Body of pancreas (tissue), 4 donors: ENCODE measurements around the gene C2orf76. TPM values are rescaled to one million over a fixed set of nuclear protein-coding genes. Genes with fewer than 3 reads are reported as not detected.

Experiments used
- ATAC-seq: fragments of 150-250 bp; one replicate; pipeline ENCODE4 v1.9.1; 2016
- DNase-seq, 4 donors: peaks; one replicate each; pipeline ENCODE4 v3.0.0-alpha.2; 2019
- H3K27ac ChIP-seq, 4 donors: fragments of 200-600 bp; sonication (generic); 1 replicate in 3 of 4; 2 replicates in 1 of 4; pipeline versions ENCODE4 v1.5.1 to v1.6.1; 2016 to 2019; ENCODE audit warnings: mild to moderate bottlenecking in 1 of 4, mixed read lengths in 1 of 4, moderate library complexity in 1 of 4
- H3K27me3 ChIP-seq, 2 donors: fragments of 200-600 bp; sonication (generic); one replicate each; pipeline ENCODE4 v1.6.0; 2016; ENCODE audit warnings: mild to moderate bottlenecking in 1 of 2
- H3K36me3 ChIP-seq, 2 donors: fragments of 200-600 bp; sonication (generic); replicated peaks in 1 of 2; 2 replicates each; pipeline ENCODE4 v1.5.1; 2016; ENCODE audit warnings: low read depth in 2 of 2; ENCODE audit not compliant: insufficient read depth in 1 of 2
- H3K4me1 ChIP-seq: fragments of 200-600 bp; sonication (generic); one replicate; pipeline ENCODE4 v1.6.0; 2016
- H3K4me3 ChIP-seq, 2 donors: fragments of 200-600 bp; sonication (generic); 1 replicate in 1 of 2; 2 replicates in 1 of 2; pipeline ENCODE4 v1.5.1; 2016 to 2019
- H3K9me3 ChIP-seq, 3 donors: fragments of 200-600 bp; sonication (generic); 1 replicate in 2 of 3; 2 replicates in 1 of 3; pipeline ENCODE4 v1.5.1; 2016
- CTCF ChIP-seq, 7 experiments: fragments of 450-650 bp in 4 of 7; fragments of 200-600 bp in 3 of 7; sonication (generic) in 3 of 7; IDR thresholded peaks; one replicate each; pipeline ENCODE4 v1.5.1; 2016 to 2019; ENCODE audit warnings: antibody characterized with exemption in 7 of 7
- POLR2A ChIP-seq, 3 donors: fragments of 450-650 bp; IDR thresholded peaks; one replicate each; pipeline ENCODE4 v1.6.1; 2016; ENCODE audit warnings: antibody characterized with exemption in 3 of 3, mild to moderate bottlenecking in 2 of 3
- WGBS, 2 donors: methylation state at CpG; one replicate each; pipeline ENCODE4 v1.1.5; 2017; 5-methylcytosine and 5-hydroxymethylcytosine counted together
- intact Hi-C: fragments of 100-400 bp; cut with DNase I; formaldehyde crosslinking; loops from one replicate; pipeline ENCODE4 v1.15.1; 2023
- total RNA-seq, 2 donors: library from RNA; depleted of rRNA; stranded (reverse); fragments of >200 nt; gene quantifications; one replicate each; pipeline ENCODE4 v1.1.0, GENCODE V29; 2016

Gene C2orf76
- total RNA-seq, 2 donors from 2014 or later: 12.5 to 52.4 TPM

GRCh38 chr2:119259296-119259860, 107.3 kb downstream of the C2orf76 start:
- Histone ChIP-seq H3K4me3 (no peak overlapping the region), H3K9me3 (no peaks in the 10 kb centered on the region), H3K27me3 (no peaks in the 10 kb centered on the region), H3K36me3 (peaks cover 0 to 6% of the 10 kb centered on the region in 2 donors), H3K27ac (no peak overlapping the region), H3K4me1 (no peaks in the 10 kb centered on the region)
- no peak for ATAC-seq
- TF ChIP-seq POLR2A (IDR thresholded peaks at IDR 0.05): no peak
- TF ChIP-seq CTCF (IDR thresholded peaks at IDR 0.05): no peak
- WGBS, 2 donors: 88 to 89% methylated on average over 5 of the region's 5 CpGs
- intact Hi-C loops: no loop called here
- no peak for DNase-seq

GRCh38 chr2:119257198-119257597, 109.4 kb downstream of the C2orf76 start:
- DNase-seq (no peak), ATAC-seq (no peak)
- H3K4me1 ChIP-seq: no peaks in the 10 kb centered on the region
- H3K27ac ChIP-seq: no peak overlapping the region
- no peaks in the 10 kb centered on the region for H3K9me3 ChIP-seq
- H3K4me3 ChIP-seq: no peak overlapping the region
- peaks cover 0 to 6% of the 10 kb centered on the region in 2 donors for H3K36me3 ChIP-seq
- intact Hi-C loops: no loop called here
- H3K27me3 ChIP-seq: no peaks in the 10 kb centered on the region
- 92 to 93% methylated on average over 9 of the region's 9 CpGs for WGBS, 2 donors
- TF ChIP-seq POLR2A (IDR thresholded peaks at IDR 0.05): no peak
- TF ChIP-seq CTCF (IDR thresholded peaks at IDR 0.05): no peak

GRCh38 chr2:119256582-119256921, 110.1 kb downstream of the C2orf76 start:
- Histone ChIP-seq H3K4me1 (no peaks in the 10 kb centered on the region), H3K9me3 (no peaks in the 10 kb centered on the region), H3K36me3 (peaks cover 0 to 6% of the 10 kb centered on the region in 2 donors), H3K4me3 (no peak overlapping the region), H3K27me3 (no peaks in the 10 kb centered on the region), H3K27ac (no peak overlapping the region)
- intact Hi-C loops: no loop called here
- WGBS, 2 donors: 89 to 90% methylated on average over 2 of the region's 2 CpGs
- TF ChIP-seq CTCF (IDR thresholded peaks at IDR 0.05) (no peak), POLR2A (IDR thresholded peaks at IDR 0.05) (no peak)
- DNase-seq (no peak), ATAC-seq (no peak)

DNA sequence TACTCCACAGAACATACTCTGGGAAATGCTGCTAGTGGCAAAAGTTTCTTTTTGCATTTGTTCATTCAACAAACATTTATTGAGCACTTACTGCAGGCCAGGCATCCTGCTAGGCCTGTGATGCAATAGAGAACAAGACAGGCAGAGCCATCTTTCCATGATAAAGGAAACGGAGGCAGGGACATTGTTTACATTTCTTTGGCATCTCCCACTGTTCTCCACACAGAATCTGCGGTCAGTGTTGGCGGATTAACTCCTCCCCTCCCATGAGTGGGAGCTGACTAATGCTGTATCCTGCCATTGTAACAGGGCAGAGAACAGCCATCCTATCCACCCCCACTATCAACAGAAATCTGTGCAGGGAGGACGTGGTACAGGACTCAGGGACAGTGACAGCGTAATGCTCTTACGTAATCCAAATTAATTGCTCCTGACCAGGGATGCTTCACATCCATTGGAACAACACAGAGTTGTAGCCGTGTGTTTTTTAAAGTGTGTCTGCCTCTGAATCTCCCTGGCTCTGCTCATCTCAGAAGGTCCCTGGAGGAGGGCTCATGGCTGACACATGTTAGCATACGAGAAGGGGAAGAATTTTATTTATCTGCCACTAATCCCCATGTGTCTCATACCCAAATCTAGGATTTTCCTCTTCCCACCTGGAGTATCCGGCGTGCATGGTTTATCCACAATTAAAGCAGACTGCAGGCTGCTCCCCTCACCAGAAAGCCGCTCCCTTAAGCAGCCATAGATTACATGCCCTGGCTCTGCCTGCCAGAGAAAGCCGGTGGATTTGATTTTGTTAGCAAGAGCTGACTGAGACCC, 110.7 kb downstream of the C2orf76 start:
- Histone ChIP-seq H3K36me3 (peaks cover 0 to 6% of the 10 kb centered on the region in 2 donors), H3K9me3 (no peaks in the 10 kb centered on the region), H3K4me3 (no peak overlapping the region), H3K27ac (no peak overlapping the region), H3K4me1 (no peaks in the 10 kb centered on the region), H3K27me3 (no peaks in the 10 kb centered on the region)
- 63 to 79% methylated on average over 12 of the region's 12 CpGs for WGBS, 2 donors
- DNase-seq (no peak), ATAC-seq (no peak)
- TF ChIP-seq CTCF (IDR thresholded peaks at IDR 0.05) (no peak), POLR2A (IDR thresholded peaks at IDR 0.05) (no peak)
- intact Hi-C loops: no loop called here
